ENCODE measurements around the gene CPT1A.

Gene CPT1A

GRCh38 chr11:68711114-68711513 is 130.6 kb downstream of the CPT1A start:
- no peak overlapping the region for H3K27ac ChIP-seq
- no peaks in the 10 kb centered on the region for H3K36me3 ChIP-seq (ENCODE audit: insufficient read depth)
- no peak overlapping the region for H3K9ac ChIP-seq
- TF ChIP-seq CTCF (conservative IDR thresholded peaks at IDR 0.05; ENCODE audit: low read depth, low read length), result no peak
- H3K4me1 ChIP-seq (ENCODE audit: low read depth, poor library complexity, severe bottlenecking), result no peaks in the 10 kb centered on the region
- no peaks in the 10 kb centered on the region; the same call in 1 of the 2 replicates for H3K27me3 ChIP-seq (ENCODE audit: insufficient read depth, low read depth)
- H2AFZ ChIP-seq (ENCODE audit: low read depth), result no peak overlapping the region
- no peaks in the 10 kb centered on the region for H4K20me1 ChIP-seq (ENCODE audit: insufficient read depth)
- H3K4me3 ChIP-seq (IDR thresholded peaks at IDR 0.05; ENCODE audit: insufficient read depth, low read depth, low read length), result no peak overlapping the region
- H3K79me2 ChIP-seq (ENCODE audit: insufficient read depth, low read depth), result no peaks in the 10 kb centered on the region
- no peak overlapping the region for H3K4me2 ChIP-seq

- no peak overlapping the region for H3K27ac ChIP-seq
- no peak for TF ChIP-seq CTCF (conservative IDR thresholded peaks at IDR 0.05; ENCODE audit: low read depth, low read length)
- H3K79me2 ChIP-seq (ENCODE audit: insufficient read depth, low read depth), result no peaks in the 10 kb centered on the region
- H3K4me3 ChIP-seq (IDR thresholded peaks at IDR 0.05; ENCODE audit: insufficient read depth, low read depth, low read length), result no peak overlapping the region
- no peaks in the 10 kb centered on the region; the same call in 1 of the 2 replicates for H3K27me3 ChIP-seq (ENCODE audit: insufficient read depth, low read depth)
- no peak overlapping the region for H3K9ac ChIP-seq
- H4K20me1 ChIP-seq (ENCODE audit: insufficient read depth), result no peaks in the 10 kb centered on the region
- H3K4me2 ChIP-seq, result no peak overlapping the region
- no peak overlapping the region for H2AFZ ChIP-seq (ENCODE audit: low read depth)
- H3K4me1 ChIP-seq (ENCODE audit: low read depth, poor library complexity, severe bottlenecking), result no peaks in the 10 kb centered on the region
- no peaks in the 10 kb centered on the region for H3K36me3 ChIP-seq (ENCODE audit: insufficient read depth)
Observed at GRCh38 chr11:68710409-68710808, 131.3 kb downstream of the CPT1A start.

GRCh38 chr11:68709062-68709461 is 132.7 kb downstream of the CPT1A start:
- Histone ChIP-seq H2AFZ (ENCODE audit: low read depth) (no peak overlapping the region), H3K9ac (no peak overlapping the region), H3K27ac (no peak overlapping the region), H3K4me3 (IDR thresholded peaks at IDR 0.05; ENCODE audit: insufficient read depth, low read depth, low read length) (no peak overlapping the region), H3K27me3 (ENCODE audit: insufficient read depth, low read depth) (no peaks in the 10 kb centered on the region; the same call in 1 of the 2 replicates), H4K20me1 (ENCODE audit: insufficient read depth) (no peaks in the 10 kb centered on the region), H3K4me2 (no peak overlapping the region), H3K4me1 (ENCODE audit: low read depth, poor library complexity, severe bottlenecking) (no peaks in the 10 kb centered on the region), H3K79me2 (ENCODE audit: insufficient read depth, low read depth) (no peaks in the 10 kb centered on the region), H3K36me3 (ENCODE audit: insufficient read depth) (no peaks in the 10 kb centered on the region)
- TF ChIP-seq CTCF (conservative IDR thresholded peaks at IDR 0.05; ENCODE audit: low read depth, low read length), result no peak

GRCh38 chr11:68707527-68707926 is 134.2 kb downstream of the CPT1A start:
- Histone ChIP-seq H2AFZ (ENCODE audit: low read depth) (no peak overlapping the region), H4K20me1 (ENCODE audit: insufficient read depth) (no peaks in the 10 kb centered on the region), H3K27ac (no peak overlapping the region), H3K4me2 (no peak overlapping the region), H3K4me1 (ENCODE audit: low read depth, poor library complexity, severe bottlenecking) (no peaks in the 10 kb centered on the region), H3K9ac (no peak overlapping the region), H3K79me2 (ENCODE audit: insufficient read depth, low read depth) (no peaks in the 10 kb centered on the region), H3K27me3 (ENCODE audit: insufficient read depth, low read depth) (no peaks in the 10 kb centered on the region; the same call in 1 of the 2 replicates), H3K4me3 (IDR thresholded peaks at IDR 0.05; ENCODE audit: insufficient read depth, low read depth, low read length) (no peak overlapping the region), H3K36me3 (ENCODE audit: insufficient read depth) (no peaks in the 10 kb centered on the region)
- TF ChIP-seq CTCF (conservative IDR thresholded peaks at IDR 0.05; ENCODE audit: low read depth, low read length), result no peak
